ENCODE data around the gene SOD2.

The SOD2 gene

GRCh38 chr6:159726918-159727716, 34.1 kb upstream of the SOD2 start, which contains the start of gene WTAP (continued):
- TF ChIP-seq ZNF692 (tag by site-specific recombination; IDR thresholded peaks at IDR 0.05) (peak; percentile 94), PRDM1 (tag by site-specific recombination; IDR thresholded peaks at IDR 0.05) (peak; percentile 53), ZNF292 (tag by site-specific recombination; IDR thresholded peaks at IDR 0.05; ENCODE audit: borderline replicate concordance, low read depth) (no peak), ZBTB7A (tag by site-specific recombination; IDR thresholded peaks at IDR 0.05; ENCODE audit: low read depth) (peak; percentile 97), KLF7 (tag by site-specific recombination; IDR thresholded peaks at IDR 0.05; ENCODE audit: borderline replicate concordance) (peak; percentile 95), ZNF544 (tag by site-specific recombination; IDR thresholded peaks at IDR 0.05) (no peak), ZNF473 (tag by site-specific recombination; IDR thresholded peaks at IDR 0.05) (no peak), ZNF37A (tag by site-specific recombination; IDR thresholded peaks at IDR 0.05) (no peak), ZNF248 (tag by site-specific recombination; IDR thresholded peaks at IDR 0.05) (no peak), ZNF530 (tag by site-specific recombination; IDR thresholded peaks at IDR 0.05; ENCODE audit: low read depth) (no peak), ZBTB10 (tag by site-specific recombination; IDR thresholded peaks at IDR 0.05) (peak; percentile 88), ZNF146 (tag by site-specific recombination; IDR thresholded peaks at IDR 0.05) (peak; percentile 85; the same call in 1 of the 2 replicates), ZNF660 (tag by site-specific recombination; IDR thresholded peaks at IDR 0.05) (peak; percentile 78; the same call in 1 of the 2 replicates), ZNF140 (tag by site-specific recombination; IDR thresholded peaks at IDR 0.05) (no peak), MZF1 (tag by site-specific recombination; IDR thresholded peaks at IDR 0.05; ENCODE audit: borderline replicate concordance) (peak; percentile 59; the same call in 1 of the 2 replicates), ZNF221 (tag by site-specific recombination; IDR thresholded peaks at IDR 0.05; ENCODE audit: borderline replicate concordance) (no peak), ZBTB6 (tag by site-specific recombination; IDR thresholded peaks at IDR 0.05) (peak; percentile 13; the same call in 1 of the 2 replicates)
- TF ChIP-seq, protein P1, sequence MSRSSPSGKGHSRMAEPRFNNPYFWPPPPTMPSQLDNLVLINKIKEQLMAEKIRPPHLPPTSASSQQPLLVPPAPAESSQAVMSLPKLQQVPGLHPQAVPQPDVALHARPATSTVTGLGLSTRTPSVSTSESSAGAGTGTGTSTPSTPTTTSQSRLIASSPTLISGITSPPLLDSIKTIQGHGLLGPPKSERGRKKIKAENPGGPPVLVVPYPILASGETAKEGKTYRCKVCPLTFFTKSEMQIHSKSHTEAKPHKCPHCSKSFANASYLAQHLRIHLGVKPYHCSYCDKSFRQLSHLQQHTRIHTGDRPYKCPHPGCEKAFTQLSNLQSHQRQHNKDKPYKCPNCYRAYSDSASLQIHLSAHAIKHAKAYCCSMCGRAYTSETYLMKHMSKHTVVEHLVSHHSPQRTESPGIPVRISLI (tag by site-specific recombination; IDR thresholded peaks at IDR 0.05), result no peak; the same call in 1 of the 2 replicates
- TF ChIP-seq, protein P2, sequence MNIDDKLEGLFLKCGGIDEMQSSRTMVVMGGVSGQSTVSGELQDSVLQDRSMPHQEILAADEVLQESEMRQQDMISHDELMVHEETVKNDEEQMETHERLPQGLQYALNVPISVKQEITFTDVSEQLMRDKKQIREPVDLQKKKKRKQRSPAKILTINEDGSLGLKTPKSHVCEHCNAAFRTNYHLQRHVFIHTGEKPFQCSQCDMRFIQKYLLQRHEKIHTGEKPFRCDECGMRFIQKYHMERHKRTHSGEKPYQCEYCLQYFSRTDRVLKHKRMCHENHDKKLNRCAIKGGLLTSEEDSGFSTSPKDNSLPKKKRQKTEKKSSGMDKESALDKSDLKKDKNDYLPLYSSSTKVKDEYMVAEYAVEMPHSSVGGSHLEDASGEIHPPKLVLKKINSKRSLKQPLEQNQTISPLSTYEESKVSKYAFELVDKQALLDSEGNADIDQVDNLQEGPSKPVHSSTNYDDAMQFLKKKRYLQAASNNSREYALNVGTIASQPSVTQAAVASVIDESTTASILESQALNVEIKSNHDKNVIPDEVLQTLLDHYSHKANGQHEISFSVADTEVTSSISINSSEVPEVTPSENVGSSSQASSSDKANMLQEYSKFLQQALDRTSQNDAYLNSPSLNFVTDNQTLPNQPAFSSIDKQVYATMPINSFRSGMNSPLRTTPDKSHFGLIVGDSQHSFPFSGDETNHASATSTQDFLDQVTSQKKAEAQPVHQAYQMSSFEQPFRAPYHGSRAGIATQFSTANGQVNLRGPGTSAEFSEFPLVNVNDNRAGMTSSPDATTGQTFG (tag by site-specific recombination; IDR thresholded peaks at IDR 0.05; ENCODE audit: borderline replicate concordance), result no peak
- TF ChIP-seq, protein P3, sequence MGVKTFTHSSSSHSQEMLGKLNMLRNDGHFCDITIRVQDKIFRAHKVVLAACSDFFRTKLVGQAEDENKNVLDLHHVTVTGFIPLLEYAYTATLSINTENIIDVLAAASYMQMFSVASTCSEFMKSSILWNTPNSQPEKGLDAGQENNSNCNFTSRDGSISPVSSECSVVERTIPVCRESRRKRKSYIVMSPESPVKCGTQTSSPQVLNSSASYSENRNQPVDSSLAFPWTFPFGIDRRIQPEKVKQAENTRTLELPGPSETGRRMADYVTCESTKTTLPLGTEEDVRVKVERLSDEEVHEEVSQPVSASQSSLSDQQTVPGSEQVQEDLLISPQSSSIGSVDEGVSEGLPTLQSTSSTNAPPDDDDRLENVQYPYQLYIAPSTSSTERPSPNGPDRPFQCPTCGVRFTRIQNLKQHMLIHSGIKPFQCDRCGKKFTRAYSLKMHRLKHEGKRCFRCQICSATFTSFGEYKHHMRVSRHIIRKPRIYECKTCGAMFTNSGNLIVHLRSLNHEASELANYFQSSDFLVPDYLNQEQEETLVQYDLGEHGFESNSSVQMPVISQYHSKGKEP (tag by site-specific recombination; IDR thresholded peaks at IDR 0.05), result peak; percentile 49; the same call in 1 of the 2 replicates
- TF ChIP-seq, protein P4, sequence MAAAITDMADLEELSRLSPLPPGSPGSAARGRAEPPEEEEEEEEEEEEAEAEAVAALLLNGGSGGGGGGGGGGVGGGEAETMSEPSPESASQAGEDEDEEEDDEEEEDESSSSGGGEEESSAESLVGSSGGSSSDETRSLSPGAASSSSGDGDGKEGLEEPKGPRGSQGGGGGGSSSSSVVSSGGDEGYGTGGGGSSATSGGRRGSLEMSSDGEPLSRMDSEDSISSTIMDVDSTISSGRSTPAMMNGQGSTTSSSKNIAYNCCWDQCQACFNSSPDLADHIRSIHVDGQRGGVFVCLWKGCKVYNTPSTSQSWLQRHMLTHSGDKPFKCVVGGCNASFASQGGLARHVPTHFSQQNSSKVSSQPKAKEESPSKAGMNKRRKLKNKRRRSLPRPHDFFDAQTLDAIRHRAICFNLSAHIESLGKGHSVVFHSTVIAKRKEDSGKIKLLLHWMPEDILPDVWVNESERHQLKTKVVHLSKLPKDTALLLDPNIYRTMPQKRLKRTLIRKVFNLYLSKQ (tag by site-specific recombination; IDR thresholded peaks at IDR 0.05; ENCODE audit: borderline replicate concordance), result no peak
- TF ChIP-seq, protein P5, sequence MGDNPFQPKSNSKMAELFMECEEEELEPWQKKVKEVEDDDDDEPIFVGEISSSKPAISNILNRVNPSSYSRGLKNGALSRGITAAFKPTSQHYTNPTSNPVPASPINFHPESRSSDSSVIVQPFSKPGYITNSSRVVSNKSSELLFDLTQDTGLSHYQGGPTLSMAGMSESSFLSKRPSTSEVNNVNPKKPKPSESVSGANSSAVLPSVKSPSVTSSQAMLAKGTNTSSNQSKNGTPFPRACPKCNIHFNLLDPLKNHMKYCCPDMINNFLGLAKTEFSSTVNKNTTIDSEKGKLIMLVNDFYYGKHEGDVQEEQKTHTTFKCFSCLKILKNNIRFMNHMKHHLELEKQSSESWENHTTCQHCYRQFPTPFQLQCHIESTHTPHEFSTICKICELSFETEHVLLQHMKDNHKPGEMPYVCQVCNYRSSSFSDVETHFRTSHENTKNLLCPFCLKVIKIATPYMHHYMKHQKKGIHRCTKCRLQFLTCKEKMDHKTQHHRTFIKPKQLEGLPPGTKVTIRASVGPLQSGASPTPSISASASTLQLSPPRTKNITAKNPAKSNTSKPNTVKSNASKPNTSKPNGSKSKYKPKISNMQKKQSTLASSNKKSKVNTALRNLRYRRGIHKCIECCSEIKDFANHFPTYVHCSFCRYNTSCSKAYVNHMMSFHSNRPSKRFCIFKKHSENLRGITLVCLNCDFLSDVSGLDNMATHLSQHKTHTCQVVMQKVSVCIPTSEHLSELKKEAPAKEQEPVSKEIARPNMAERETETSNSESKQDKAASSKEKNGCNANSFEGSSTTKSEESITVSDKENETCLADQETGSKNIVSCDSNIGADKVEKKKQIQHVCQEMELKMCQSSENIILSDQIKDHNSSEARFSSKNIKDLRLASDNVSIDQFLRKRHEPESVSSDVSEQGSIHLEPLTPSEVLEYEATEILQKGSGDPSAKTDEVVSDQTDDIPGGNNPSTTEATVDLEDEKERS (tag by site-specific recombination; IDR thresholded peaks at IDR 0.05), result peak; percentile 20; the same call in 1 of the 2 replicates
